HG03135 (cell line): Measurements from ENCODE around the gene TNFSF8.

Source experiments
- ATAC-seq: cut with Tn5 transposase; IDR thresholded peaks from one replicate; pipeline ENCODE4 v1.9.1; 2021; ENCODE audit warnings: mild to moderate bottlenecking, moderate library complexity; ENCODE audit not compliant: unreplicated experiment

The TNFSF8 gene

DNA sequence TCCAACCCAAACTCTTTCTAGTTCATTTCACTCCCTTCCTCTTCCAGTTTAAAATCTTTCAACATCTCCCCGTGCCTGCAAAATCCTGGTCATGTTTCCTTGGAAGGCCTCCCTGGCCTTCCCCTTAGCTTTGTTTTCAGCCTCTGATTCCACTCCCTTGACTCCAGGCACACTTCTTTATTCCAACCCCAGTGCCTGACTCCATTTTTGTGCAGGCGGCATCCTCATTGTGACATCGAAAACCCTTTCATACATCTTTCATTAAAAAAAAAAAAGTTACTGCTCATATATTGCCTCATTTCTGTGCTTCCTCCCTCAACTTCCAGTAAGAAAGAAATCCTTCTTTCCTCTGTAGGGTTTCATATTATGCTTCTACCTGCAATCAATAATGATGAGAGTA, 7.1 kb upstream of the TNFSF8 start:
- no peak for ATAC-seq

DNA sequence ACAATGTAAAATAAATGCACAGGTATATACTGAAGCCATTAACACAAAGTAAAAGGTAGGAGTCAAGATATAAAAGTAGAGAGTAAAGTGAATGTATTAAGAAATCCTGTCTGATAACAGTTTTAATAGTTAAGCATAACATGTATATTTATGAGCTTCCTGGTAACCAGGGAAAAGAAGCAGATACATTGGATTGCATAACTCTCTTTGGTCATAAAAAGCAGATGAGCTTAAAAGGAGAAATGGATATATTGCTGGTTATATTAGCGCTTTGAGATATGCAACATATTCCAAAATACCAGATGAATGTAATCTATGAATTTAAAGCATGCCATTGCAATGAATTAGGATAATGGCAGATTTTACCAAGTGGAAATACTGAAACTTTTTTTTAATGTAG, 6.2 kb upstream of the TNFSF8 start:
- no peak for ATAC-seq

DNA sequence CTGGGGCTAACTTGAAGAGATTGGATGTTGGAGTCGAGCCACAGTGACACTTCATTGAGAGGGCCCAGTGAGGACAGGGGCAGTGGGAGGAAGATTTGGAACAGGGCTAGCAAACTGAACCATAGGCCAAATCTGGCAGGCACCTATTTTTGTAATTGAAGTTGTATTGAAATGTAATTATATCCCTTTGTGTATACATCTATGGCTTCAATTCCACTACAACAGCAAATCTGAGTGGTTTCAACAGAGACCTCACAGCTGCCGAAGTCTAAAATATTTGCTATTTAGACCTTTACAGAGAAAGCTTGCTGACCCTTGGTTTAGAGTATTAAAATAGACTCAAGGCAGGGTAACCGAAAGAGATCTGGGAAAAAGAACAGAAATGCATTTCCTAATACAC, 4.7 kb upstream of the TNFSF8 start:
- no peak for ATAC-seq

DNA sequence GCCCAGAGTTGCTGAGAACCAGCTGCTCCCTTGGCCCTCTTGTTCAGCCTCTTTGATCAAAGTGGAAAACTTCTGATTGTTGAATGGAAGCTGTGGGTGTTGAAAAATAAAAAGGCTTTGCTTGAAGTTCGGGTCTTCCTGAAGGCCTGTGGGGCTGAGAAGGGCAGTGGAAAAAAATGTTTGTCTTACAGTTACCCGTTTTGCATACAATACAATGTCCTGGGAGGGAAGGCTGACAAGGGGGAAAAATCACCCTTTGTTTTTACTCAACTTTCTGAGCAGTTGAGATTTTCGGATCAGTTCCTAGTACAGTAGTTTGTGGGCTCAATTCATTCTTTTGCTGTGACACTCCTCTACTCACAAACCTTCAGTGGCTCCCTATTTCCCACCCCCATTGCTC, 2.1 kb upstream of the TNFSF8 start:
- no peak for ATAC-seq

DNA sequence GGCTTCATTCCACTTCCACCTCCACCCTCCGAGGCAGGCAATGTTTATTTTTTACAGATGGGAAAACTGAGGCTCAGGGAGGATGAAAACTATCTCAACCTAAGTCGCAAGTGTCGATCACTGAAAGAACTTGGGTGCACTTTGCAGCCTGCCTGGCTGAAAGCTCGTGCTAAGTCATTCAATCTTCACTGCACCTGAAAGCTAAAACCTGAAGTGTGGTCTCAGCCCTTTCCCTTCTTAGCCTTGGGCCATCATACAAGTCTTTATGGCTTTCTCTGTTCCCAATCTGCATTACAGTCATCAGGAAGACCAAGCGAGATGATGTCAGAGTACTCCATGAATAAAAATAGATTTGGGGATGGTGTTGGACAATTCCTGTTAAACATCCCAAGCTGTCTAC, 1.0 kb upstream of the TNFSF8 start:
- no peak for ATAC-seq

DNA sequence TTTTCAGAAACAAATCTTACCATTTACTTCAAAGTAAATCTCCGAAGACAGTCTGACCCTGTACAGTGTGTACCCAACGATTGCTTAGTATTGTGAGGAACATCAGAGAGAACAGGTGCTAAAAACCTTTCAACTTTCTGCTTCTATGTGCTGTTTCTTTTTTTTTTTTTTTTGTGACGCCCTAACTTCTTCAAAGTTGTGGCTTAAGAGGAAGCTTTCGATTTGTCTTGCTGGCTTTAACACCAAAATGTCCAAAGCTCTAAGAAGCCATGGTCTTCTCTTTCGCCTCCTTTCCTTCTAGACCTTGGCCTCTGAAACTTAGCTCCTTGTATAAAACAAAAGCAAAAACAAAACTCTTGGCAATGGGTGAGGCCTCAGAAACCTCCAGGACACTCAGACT, 1.2 kb downstream of the TNFSF8 start:
- ATAC-seq: no peak

DNA sequence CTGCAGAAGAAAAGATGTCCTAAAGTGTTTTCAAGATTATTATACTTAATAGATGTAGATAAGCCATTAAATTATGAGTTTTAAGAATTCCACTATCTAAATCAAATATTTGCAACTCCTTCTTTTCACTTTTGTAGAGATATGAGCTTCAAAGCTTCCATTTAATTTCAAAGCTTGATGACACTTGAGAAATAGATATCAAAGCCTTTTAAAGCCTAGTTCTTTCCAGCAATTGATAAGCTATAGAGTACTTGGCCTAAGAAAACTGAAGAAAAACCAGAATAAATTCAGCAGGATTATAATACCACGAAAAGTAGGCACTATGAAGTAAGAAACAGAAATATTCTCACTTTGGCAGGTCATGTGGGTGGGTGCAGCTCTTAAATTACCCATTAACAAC, 1.7 kb downstream of the TNFSF8 start:
- ATAC-seq: no peak

DNA sequence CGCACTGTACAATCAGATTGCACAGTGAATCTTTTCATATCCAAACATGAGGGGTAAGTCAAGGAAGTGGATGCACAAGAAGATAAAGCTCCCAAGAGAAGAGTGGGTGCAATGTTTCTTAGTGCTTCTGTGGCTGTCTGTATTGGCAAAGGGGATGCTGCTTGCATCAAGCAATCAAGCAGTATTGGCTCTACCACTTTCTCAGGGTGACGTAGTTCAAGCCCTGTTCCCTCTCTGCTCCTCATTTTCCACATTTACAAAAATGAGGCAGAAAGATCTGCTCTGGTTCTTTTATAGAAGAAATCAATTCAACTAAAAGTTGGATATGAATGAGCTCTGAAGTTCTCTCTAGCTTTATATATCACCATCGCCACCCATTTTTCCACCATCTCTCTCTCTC, 2.3 kb downstream of the TNFSF8 start:
- ATAC-seq: no peak

DNA sequence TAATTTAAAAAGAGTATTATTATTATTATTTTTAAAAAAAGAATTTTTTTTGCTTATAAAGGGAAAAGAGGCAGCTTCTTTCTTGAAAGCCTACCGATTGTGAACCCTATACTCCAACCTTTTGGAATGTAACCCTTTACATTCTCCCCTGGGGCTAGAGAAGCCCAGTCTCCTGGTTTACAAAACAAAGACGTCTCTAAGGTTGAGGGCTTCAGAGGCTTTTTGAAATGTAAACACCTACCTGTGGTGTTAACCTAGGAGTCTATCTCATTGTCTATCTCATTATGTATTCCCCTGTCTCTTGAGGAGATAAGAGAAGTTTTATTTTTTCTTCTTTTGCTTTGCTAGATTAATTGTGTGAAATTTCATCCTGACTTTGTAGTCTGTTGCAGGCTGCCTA, 4.7 kb downstream of the TNFSF8 start:
- ATAC-seq: no peak

DNA sequence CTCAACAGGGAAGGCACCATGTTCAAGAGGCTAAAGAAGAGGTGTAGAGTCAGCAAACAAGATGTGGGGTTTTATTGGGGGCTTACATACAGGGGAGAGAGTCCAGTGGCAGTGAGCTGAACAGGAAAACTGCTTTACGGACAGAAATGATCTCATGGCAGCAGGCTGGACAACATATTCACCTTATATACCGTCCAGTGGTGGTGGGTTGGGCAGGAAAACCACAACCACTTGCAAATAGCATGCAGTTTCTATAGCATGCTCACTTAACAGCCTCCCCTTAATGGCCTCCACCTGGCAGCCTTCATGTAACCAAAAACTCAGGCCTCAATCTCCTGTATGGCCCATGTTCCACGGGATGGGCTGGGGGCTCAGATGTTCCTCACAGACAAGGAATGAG, 5.4 kb downstream of the TNFSF8 start:
- ATAC-seq: no peak

DNA sequence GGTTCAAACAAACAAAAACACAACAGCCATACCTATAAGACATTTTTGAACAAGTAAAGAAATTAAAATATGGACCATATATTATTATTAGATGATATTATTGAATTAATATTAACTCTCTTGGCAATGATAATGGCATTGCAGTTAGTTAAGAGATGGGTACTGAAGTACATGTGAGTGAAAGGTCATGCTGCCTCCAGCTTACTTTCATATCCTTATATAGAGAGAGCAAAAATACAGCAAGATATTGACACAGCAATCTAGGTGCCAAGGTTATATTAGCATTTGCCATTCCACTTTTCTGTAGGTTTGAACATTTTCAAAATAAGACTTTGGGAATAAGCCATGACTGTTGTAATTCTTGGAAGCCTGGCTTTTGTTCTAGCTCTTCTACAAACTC, 6.1 kb downstream of the TNFSF8 start:
- ATAC-seq: no peak

DNA sequence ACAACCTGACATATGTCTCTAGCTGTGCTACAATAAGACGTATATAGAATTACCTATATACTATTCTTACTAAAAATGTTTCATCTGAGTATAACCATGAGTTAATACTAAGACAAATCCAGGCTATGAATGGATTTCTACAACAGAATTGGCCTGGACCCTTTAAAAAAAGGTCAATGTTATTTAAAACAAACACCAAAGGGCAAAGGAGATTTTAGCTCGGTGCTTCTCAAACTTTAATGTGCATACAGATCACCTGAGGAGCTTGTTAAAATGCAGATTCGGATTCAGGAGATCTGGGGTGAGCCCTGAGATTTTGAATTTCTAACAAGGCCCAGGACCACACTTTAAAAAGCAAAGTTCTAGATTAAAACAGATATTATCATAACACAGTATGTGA, 6.5 kb downstream of the TNFSF8 start:
- ATAC-seq: no peak

DNA sequence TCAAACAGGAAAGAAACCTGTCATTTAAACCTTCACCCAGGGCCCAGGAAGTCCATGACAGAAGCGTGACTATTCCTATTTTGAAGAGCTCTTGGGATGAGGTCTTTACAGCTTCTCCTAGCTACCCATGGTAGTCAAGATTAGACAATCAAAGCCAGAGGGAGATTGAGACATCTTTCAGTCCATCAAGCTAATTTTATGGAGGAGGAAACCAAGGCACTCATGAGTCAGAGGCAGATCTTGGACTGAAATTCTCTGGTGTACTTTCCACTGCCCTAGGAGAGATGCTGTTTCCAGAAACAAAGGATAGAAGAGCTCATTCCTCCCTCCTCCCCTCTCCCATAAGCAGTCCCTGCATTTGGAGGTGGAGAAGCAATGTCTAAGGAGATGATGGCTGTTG, 9.2 kb downstream of the TNFSF8 start:
- no peak for ATAC-seq

DNA sequence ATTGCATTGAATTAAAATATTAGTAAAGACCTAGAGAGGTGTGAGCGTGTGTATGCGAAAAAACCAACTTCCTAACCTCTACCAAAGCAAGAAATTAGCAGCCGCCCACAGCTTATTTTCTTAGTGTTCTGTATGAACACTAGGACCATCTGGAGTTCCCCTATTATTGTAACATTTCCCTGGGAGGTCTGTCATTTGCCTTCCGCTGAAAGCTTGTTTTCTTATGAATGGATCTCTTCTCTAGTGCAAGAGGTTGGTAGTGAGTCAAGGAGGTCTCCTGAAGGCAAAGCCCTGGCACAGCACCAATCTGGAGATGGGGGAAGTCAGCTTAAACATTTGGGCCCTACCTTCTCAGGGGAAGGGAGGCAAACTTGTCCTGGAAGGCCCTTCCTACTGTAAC, 10.8 kb downstream of the TNFSF8 start:
- no peak for ATAC-seq

DNA sequence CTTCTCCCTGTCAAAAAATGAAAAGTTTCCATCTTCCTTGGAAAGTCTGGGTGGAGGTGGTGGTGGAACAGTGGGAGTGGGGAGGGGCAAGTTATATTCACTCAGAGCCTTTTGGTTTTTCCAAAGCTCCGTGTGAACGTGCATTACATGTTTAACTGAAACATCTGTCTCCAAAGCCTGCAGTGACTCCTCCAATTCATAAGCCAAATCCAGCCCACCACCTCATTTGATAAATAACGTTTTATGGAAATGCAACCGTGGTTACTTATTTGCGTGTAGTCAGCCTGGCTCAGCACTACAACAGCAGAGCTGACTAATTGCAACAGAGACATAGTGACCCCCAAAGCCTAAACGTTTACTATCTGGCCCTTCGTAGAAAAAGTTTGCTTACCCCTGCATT, 13.9 kb downstream of the TNFSF8 start:
- no peak for ATAC-seq

DNA sequence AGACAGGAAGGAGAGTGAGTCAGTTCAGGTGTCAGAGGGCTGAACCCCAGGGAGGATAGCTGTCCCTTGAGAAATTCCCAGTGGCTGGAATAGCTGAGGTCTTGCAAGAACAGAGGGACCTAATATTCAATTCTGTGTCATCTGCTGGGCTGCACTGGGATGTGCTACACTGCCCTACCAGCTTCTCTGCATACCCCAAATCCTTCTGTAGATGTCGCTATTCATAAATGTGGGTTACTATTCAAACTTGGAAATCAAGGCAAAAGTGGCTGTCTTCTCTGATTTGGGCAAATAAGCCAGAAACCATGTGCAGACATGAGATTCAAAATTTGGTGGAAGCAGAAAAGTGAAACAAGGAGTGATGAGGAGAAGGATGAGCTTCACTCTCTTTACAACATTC, 16.3 kb downstream of the TNFSF8 start:
- ATAC-seq: no peak

DNA sequence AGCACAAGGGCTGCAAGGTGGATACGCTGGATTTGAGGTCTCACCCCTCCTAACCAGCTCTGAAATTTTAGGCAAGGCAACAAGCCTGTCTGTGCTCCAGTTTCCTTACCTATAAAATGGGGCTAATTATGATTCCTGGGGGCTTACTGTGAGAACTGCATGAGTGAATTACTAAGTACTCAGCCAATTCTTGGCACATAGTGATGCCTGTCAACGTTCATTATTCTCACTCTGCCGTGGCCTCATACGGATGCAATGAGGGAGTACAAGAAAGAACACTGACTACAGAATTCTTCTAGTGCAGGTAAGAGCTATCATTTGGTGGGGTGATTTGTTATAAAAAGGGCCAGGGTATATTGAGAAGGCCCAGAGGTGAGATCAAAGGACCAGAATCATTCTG, 16.7 kb downstream of the TNFSF8 start:
- ATAC-seq: no peak

DNA sequence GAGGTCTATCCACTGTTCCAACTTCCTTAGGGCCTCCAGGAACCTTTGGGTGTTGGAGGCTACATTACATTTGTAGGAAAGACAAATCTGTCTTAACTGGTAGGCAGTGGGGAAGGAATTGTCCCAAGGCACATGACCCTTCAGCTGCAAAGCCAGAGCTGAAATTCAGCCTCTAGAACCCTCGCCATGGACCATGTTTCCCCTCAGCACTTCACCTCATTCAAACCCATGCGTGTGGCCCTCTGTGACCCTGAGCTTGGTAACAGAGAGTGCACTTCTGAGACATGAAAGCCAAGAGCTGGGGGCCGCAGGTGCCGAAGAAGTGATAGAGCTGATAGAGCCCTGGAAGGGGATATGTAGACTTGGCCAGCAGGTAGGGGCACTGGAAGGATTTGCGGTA, 17.2 kb downstream of the TNFSF8 start:
- ATAC-seq: no peak

DNA sequence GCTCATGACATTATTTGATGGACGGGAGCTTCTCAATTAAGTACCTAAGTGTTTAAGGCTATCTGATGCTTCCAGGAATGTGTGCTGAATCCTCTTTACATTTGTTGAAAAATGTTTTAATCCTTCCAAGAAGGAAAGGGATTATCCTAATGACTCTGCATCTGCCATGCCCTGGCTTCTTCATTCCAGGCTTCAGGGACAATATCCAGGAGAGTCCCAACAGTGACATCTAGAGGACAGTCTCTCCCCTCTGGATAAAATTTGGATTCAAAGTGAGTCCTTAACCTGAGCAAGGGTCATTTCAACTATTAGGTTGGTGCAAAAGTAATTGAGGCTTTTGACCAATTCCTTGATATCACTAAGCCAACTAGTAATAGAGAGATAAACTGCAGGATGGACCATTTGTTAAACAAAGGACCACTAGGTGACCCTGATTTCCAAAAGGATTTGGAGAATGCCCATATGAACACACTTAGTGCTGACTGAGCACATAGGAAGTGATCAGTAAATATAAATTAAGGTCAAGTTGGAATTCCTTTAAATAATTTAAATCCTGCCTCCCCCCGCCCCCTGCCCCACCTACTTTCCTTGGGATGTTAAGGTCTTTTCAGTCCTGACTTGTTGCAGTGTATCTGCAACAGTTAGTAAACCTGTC, 19.1 kb downstream of the TNFSF8 start:
- ATAC-seq: no peak

DNA sequence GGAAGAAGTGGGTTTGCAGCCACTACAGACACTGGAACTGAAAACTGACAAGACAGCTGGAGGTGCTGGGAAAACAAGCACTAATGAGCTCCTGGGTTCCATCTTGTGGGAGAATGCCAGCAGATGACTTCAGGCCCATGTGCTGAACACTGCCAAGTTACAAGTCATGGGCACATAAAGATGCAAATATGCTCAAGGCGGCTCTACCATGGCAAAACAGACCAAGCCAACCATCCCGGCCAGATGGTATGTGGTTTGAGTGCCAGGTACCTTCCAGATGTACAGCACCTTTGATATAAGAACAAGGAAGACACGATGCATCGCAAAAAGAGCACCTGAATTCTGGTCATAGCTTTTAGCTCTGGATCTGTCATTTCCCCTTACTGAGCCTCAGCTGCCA, 19.9 kb downstream of the TNFSF8 start:
- ATAC-seq: no peak

DNA sequence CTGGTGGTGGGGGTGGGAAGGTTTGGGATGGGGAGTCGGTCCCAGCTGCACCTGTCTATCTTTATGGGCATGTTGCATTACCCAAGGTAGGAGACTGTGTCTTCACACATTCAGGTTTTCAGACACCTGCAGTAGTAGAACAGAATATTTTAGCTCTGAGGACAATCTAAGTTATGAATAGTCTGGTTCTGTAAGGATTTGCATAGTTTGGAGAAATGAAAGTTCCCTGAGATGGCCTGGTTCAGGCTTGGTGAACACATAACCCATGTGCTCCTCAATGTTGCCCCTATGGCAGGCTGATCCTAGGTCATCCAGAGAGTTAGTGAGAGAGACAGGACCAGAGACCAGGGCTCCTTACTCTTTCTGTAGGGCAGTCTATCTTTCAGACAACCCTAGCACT, 20.7 kb downstream of the TNFSF8 start:
- no peak for ATAC-seq

DNA sequence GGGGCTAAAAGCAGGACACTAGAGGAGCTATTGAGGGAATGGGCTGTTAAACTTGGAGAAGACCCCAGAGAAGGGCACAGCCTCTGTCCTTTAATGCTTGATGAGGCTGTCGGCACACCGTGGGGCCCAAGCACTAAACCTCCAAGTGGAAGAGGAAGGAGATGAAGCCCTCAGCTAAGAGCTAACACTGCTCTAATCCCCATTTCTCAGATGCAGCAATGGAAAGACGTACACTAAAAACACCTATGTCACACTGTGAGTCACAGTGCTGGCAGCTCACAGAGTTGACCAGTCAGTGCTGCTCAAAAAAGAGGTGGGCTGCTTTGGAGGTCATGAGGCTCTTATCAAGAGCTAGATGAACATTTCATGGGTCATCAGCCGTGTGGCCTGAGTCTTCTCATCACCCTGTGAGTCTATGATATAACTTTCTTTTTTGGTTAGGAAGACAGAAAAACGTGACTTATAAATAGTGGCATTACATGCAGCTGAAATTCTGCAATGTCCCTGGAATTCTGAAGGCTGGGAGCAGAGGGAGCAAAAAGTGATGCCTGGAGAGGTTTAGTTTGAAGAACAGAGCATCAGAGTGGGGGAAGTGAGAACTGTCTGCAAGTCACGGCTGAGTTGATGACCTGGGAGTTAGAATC, 21.5 kb downstream of the TNFSF8 start:
- no peak for ATAC-seq

DNA sequence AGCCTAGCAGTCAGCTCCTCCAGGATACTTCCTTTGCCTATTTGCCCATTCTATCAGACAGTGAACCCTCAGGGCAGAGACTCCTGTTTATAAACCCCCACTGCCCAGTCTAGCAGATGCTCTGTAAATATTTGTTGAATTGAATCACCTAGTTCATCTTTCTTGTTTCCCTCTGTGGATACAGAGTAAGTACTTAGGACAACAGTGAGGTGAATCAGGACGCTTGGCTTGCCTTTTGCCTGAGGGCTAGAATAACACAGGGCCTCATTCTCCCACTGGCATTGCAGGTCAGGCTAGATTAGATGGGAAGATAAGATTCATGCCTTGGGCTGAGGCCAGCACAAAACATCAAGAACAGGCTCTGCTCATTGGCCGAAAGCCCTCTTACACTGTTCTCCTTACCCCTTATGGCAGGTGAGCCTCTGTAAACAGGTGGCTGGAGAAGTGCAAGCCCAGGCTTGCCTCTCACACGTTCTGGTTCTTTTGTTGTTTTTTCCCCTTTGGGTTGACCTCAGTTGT, 22.2 kb downstream of the TNFSF8 start:
- no peak for ATAC-seq
